Measurements from ENCODE around the gene RFTN1. TPM values are rescaled to one million over a fixed set of nuclear protein-coding genes. Genes with fewer than 3 reads are reported as not detected.

RFTN1 gene
- total and polyA plus RNA-seq, 10 of the 15 experiments (the other 5 are each of a cell fraction or from before 2014, with no cell fraction given): 20.6 to 213 (median 147) TPM

DNA sequence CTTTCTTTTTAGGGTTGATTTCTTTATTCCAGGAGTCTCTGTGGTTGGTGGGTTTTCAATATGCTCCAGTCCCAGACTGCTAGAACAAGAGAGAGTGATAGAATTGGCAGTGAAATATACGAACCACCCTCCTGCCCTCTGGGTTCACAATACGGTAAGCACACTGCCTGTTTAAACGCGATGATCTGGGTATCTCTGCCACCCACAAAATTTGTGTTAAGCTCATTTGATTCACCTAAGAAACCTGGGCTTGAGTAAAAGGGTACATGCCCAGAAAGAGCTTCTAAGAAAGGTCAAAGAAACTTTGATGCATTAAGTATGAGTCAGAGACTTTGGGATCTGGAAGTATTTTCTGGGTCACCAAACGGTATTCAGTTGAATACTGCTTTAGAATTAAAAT, 218.7 kb downstream of the RFTN1 start (continued):
- TF ChIP-seq SKIL (IDR thresholded peaks at IDR 0.05; ENCODE audit: low read depth, poor library complexity, severe bottlenecking) (no peak), CREM (IDR thresholded peaks at IDR 0.05; ENCODE audit: low read depth) (no peak), CBFB (IDR thresholded peaks at IDR 0.05; ENCODE audit: low read depth) (no peak), CHD4 (IDR thresholded peaks at IDR 0.05) (no peak), RUNX3 (IDR thresholded peaks at IDR 0.05; ENCODE audit: low read length) (no peak), PML (IDR thresholded peaks at IDR 0.05; ENCODE audit: low read length) (no peak)
- TF ChIP-seq, protein P1, sequence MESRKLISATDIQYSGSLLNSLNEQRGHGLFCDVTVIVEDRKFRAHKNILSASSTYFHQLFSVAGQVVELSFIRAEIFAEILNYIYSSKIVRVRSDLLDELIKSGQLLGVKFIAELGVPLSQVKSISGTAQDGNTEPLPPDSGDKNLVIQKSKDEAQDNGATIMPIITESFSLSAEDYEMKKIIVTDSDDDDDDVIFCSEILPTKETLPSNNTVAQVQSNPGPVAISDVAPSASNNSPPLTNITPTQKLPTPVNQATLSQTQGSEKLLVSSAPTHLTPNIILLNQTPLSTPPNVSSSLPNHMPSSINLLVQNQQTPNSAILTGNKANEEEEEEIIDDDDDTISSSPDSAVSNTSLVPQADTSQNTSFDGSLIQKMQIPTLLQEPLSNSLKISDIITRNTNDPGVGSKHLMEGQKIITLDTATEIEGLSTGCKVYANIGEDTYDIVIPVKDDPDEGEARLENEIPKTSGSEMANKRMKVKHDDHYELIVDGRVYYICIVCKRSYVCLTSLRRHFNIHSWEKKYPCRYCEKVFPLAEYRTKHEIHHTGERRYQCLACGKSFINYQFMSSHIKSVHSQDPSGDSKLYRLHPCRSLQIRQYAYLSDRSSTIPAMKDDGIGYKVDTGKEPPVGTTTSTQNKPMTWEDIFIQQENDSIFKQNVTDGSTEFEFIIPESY (IDR thresholded peaks at IDR 0.05): no peak

DNA sequence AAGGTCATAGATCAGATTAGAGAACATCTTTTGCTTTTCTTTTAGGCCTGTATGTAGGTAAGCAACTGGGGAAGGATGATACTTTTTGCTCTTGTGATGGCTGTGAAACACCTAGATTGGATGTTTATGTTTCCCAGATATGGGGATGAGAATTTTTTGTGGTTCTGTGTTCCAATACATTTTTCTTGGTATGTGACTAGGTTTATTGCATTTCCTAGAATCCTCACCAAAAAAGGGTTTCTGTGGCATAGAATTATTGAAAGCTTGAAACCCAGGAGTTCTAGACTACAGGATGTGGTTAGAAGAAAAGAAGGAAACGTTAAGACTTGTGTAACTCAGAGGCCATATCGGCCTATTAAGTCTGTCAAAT, 222.7 kb downstream of the RFTN1 start:
- in situ Hi-C loops (cut with MboI): loop anchor here (25.0 kb wide), 2 partner anchors 746 to 921 kb away; no protein-coding TSS in a partner anchor
- FAIRE-seq: peak; percentile 91
- intact Hi-C loops (cut with micrococcal nuclease; ENCODE audit: unreplicated experiment): loop anchor here (1.0 to 10.0 kb wide), 4 partner anchors 28 to 534 kb away; no protein-coding TSS in a partner anchor
- ChIA-PET SMC1A (ENCODE audit: uncharacterized antibody, unreplicated experiment) (interaction anchor here (0.6 to 4.4 kb wide), 43 partner anchors 10 to 316 kb away, joined by 3 to 67 read pairs (median 5); partner anchors contain the start of genes DPH3 and OXNAD1), CTCF (interaction anchor here (0.7 to 9.6 kb wide), 48 partner anchors 8 to 942 kb away, joined by 3 to 170 read pairs (median 5); partner anchors contain the start of genes DPH3 and OXNAD1), POLR2A (interaction anchor here (0.7 kb wide), 1 partner anchor 220 kb away, joined by 3 read pairs; no protein-coding TSS in a partner anchor), RAD21 (ENCODE audit: unreplicated experiment) (interaction anchor here (0.7 to 4.7 kb wide), 42 partner anchors 10 to 941 kb away, joined by 3 to 91 read pairs (median 5); partner anchors contain the start of gene OXNAD1)
- no TSS peak for BruUV-seq (replicated peaks)
- Histone ChIP-seq H3K79me2 (ENCODE audit: control insufficient read depth, insufficient read depth, low read length) (peaks cover 3% of the 10 kb centered on the region), H3K4me2 (ENCODE audit: control insufficient read depth, insufficient read depth) (peak overlapping the region; percentile 27; the same call in 1 of the 2 replicates), H3K4me1 (ENCODE audit: control insufficient read depth, insufficient read depth, low read length) (peaks cover 16% of the 10 kb centered on the region), H3K36me3 (ENCODE audit: control insufficient read depth in 2 of 2, insufficient read depth in 2 of 2, low read length in 1 of 2) (peaks cover 3 to 23% of the 10 kb centered on the region in 2 experiments; a peak in 3 of 4 replicates), H3K9me3 (replicated peaks; ENCODE audit: control insufficient read depth, insufficient read depth, low read length) (peaks cover 7% of the 10 kb centered on the region), H3K27me3 (replicated peaks in 1 of 2; ENCODE audit: control insufficient read depth in 2 of 2, insufficient read depth in 2 of 2, low read length in 1 of 2) (no peaks in the 10 kb centered on the region), H2AFZ (ENCODE audit: control insufficient read depth, low read depth, low read length) (no peak overlapping the region), H4K20me1 (ENCODE audit: control insufficient read depth, insufficient read depth) (no peaks in the 10 kb centered on the region; the same call in 1 of the 2 replicates), H3K4me3 (no peak overlapping the region), H3K27ac (ENCODE audit: control insufficient read depth, insufficient read depth) (peak overlapping the region; percentile 5; the same call in 1 of the 2 replicates), H3K9ac (ENCODE audit: control insufficient read depth, insufficient read depth, low read length) (no peak overlapping the region)
- DNase-seq (ENCODE audit: low read depth, low spot score): no peak
- peak; percentile 63 for ATAC-seq
- 4% methylated on average over 2 of the region's 2 CpGs for WGBS (ENCODE audit: insufficient coverage, insufficient replicate concordance, low lambda C conversion rate, missing lambda C conversion rate)
- TF ChIP-seq IKZF2 (IDR thresholded peaks at IDR 0.05): peak; percentile 71 to 82
- TF ChIP-seq SREBF2 (IDR thresholded peaks at IDR 0.05; ENCODE audit: low read length): no peak
- TF ChIP-seq RUNX3 (IDR thresholded peaks at IDR 0.05; ENCODE audit: low read length): peak; percentile 88
- TF ChIP-seq SRF (IDR thresholded peaks at IDR 0.05; ENCODE audit: low read depth in 2 of 2, low read length in 2 of 2): no peak
- TF ChIP-seq RAD21 (IDR thresholded peaks at IDR 0.05; ENCODE audit: insufficient read depth, low read depth, low read length): 0 out of 2 replicates have a peak, but pooled peaks have one; percentile 2
- 0 out of 2 replicates have a peak, but pooled peaks have one; percentile 8 for TF ChIP-seq BCL11A (IDR thresholded peaks at IDR 0.05; ENCODE audit: low read depth, low read length)
- 0 out of 2 replicates have a peak, but pooled peaks have one; percentile 12 for TF ChIP-seq RELB (IDR thresholded peaks at IDR 0.05; ENCODE audit: low read depth)
- TF ChIP-seq GABPA (IDR thresholded peaks at IDR 0.05; ENCODE audit: low read depth): peak; percentile 40; the same call in 1 of the 2 replicates
- TF ChIP-seq IKZF1 (conservative IDR thresholded peaks at IDR 0.05): peak; percentile 56
